HG03521 (cell line): Measurements from ENCODE around the gene DHCR24.

Experiments
- ATAC-seq: cut with Tn5 transposase; IDR thresholded peaks from one replicate; pipeline ENCODE4 v1.9.1; 2021; ENCODE audit warnings: mild to moderate bottlenecking, moderate library complexity; ENCODE audit not compliant: unreplicated experiment

Gene DHCR24

GRCh38 chr1:54865238-54866073, 21.5 kb downstream of the DHCR24 start:
- ATAC-seq: no peak

- ATAC-seq: no peak
These were observed 22.4 kb downstream of the DHCR24 start for GRCh38 chr1:54864460-54865208.

- no peak for ATAC-seq
These were observed 23.7 kb downstream of the DHCR24 start for GRCh38 chr1:54863267-54863665.

DNA sequence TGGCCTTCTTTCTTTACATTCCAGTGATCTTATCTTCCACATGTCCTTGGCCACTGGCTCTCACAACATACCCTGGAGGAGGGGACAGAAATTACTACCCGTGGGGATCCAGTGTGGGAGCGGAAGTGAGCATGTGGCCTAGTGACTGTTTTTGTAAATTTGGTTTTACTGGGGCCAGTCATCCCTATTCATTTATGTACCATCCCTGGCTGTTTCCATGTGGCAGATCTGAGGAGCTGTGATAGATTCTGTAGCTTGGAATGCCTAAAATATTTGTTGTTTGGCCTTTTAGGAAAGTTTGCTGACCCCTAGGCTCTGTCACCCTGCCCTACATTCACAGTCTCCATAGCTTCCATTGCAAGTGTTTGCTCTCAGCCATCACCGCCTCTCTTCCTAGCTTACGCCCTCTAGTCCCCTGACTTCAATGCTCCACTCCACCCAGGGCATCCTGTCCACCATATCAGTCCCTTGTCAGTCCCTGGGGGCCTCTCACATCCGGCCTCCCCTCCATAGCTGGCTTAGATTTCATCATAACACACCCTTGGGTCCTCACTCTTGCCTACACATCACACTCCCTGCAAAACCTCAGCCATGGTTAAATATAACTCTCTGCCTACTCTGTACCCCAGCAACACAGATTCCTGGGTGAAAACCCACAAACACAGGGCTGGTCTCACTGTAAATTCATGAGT, 25.8 kb downstream of the DHCR24 start:
- ATAC-seq: no peak

DNA sequence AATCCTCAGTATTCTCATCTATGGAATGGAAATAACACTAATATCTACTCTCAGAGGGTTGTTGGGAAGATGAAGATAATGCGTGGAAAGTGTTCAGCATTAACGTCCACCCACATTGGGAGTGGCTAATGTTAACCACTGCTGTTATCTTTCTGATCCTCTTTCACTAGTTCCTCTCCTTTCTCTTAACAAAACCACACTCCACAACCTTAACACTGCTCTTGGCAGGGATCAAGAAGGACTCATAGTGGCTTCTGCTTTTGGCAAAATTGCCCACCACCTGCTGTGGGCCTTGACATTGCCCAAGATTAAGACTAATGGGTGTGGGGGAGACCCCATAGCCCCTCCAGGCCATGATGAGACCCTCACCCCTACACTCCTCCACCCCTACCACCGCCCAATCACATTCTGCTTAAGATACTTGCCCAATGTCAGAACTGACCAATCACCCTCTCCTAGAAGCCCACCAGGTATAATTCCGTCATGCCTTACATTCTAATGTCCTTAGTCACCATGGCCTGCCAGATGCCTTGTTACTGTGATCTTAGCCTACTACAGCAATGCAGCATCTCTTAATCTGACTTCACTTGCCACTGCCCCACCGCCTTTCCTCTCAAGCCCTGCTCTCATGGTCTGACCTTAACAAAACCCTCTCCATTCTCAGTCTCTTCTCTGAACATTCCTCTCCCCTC, 27.1 kb downstream of the DHCR24 start:
- no peak for ATAC-seq

DNA sequence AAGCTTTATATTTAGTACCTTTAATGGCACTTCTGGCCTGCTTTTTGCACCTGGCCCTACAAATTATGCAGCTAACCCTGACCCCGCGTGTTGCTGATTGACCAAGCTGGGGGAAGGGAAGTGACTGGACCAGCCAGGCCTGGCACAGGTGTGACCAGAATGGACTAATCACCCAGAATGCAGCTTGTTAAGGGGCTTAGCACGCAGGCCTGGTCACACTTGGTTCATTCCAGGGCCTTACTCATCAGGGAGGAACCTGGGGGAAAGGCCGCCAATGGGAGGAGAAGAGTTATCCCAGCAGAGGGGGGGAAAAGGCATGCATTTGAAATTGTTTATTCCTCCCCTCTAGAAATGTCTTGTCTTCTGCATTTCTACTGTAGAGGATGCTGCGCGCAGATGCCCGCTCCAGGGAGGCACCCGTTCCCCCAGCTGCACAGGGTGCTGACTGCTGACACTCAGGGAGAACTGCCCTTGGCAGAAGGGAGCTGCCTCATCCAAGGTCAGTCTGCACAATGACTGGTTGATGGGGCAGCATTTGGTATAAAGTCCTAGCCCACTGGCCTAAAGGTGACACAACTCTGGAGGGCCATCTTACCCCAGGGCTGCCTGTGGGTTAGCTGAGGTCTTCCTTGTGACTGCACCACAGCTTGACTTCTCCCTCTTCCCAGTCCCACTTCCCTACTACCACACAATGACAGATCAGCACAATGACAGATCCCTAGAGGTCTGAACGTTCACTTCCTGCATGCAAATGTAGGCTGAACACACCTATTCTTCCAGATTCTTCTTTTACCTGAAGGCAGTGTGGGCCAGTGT, 29.0 kb downstream of the DHCR24 start:
- no peak for ATAC-seq

DNA sequence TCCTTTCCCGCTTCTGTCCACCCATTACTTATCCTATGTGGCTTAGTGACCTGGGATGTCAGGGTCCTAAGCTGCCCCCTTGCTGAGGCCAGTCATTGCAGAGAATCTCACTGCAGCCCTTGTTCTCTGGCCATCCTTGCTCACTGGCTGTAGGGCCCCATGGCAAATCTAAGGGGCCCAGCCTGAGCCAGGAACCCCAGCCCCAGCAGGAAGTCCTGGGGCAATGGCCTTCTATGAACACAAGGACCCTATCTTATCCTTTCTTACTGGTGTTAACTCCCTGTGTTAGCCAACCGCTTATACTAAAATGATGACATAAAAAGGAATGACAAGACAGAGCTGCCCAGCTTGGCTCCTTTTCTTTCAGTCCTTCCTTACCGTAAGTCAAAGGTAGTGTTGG, 29.9 kb downstream of the DHCR24 start:
- no peak for ATAC-seq

- no peak for ATAC-seq
These were observed 32.5 kb downstream of the DHCR24 start for GRCh38 chr1:54854381-54855020.

GRCh38 chr1:54853793-54854370, 33.1 kb downstream of the DHCR24 start:
- ATAC-seq: no peak

DNA sequence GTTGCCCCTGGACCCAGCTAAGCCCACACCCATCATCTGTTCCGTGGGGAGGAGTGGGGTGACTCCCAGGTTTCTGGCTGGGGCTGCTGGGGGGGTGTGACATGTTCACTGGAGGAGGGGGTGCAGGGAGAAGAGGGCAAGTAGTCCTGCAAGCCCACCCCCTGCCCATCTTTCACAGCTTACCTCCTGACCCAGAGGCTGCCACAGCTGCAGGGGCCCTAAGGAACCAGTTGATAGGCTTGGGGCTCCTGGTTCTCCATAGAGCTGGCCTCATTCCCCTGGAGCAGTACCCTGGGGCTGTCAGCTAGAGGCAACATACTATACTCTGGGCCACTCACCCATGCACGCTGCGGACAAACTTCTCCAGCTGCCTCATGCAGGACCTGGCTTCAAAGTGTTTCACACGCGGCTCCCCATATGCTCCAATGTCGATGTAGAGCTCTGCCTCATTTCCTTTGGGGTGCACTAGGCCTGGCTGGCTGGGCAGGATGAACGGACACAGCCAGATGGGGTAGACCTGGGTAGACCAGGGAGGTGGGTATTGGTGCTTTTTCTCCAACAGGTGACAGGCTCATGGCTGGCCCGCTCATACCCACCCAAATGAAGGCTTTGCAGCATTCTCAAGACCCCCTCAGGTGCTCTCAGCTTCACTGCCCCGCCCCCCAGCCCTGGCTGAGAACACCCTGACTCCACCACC, 33.8 kb downstream of the DHCR24 start:
- no peak for ATAC-seq

- no peak for ATAC-seq
These were observed 35.0 kb downstream of the DHCR24 start for GRCh38 chr1:54851936-54852524.

GRCh38 chr1:54851406-54851805, 35.6 kb downstream of the DHCR24 start:
- no peak for ATAC-seq

DNA sequence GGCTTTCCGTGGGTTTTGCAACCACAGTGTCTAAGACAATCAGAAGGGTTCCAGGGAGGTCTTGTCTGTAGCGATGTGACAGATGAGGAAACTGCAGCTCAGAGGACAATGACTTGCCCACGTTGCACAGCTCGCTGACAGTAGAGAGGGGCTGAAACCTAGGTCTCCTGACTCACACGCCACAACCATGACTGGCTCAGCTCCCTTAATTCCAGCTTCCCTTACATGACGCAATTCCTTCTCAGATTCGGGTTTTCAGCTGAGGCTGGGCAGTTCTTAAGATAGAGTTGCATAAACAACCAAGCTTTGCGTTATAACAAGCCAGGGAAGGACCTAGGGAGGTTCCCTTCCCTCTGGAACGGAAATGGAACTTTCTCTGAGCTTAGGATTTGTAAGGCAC, 36.3 kb downstream of the DHCR24 start:
- ATAC-seq: no peak

DNA sequence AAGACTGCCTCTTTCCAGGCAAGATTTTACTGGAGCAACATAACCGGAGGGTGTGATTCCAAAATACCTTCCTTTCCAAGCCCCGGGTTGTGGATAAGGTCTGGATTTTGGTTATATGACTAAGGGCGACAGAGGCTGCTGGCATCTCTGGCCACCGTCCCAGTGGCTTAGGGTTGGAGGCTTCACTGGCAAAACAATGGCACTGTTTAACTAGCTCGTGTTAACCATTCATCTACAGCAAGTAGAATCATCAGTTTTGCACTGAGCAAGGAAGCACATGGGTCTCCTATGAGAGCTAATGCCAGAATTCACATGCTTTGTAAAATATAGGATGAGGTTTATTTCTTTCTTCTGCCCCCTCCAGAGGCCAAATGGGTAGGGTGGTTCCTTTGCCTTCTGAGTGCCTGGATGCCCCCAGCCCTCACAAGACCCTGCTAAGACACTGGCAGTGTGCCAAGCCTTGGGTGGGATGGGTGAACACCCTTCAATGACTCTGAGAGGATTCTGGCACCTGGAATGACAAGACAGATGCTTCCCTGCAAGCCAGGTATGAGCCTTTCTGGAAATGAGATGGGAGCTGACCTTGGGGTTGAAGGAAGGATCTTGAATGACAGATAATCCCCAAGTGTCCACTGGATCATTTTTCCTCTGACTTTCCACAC, 36.8 kb downstream of the DHCR24 start:
- no peak for ATAC-seq

GRCh38 chr1:54849219-54850068, 37.6 kb downstream of the DHCR24 start:
- no peak for ATAC-seq

GRCh38 chr1:54848134-54848948, 38.7 kb downstream of the DHCR24 start:
- no peak for ATAC-seq
